IPS DF 4.7 (cell line): ENCODE data around the gene RNF207.

Experiments used
- DNase-seq: peaks from one replicate; pipeline ENCODE4 v3.0.0-alpha.2; 2013; ENCODE audit warnings: low spot score; ENCODE audit errors: extremely low read depth

The RNF207 gene

DNA sequence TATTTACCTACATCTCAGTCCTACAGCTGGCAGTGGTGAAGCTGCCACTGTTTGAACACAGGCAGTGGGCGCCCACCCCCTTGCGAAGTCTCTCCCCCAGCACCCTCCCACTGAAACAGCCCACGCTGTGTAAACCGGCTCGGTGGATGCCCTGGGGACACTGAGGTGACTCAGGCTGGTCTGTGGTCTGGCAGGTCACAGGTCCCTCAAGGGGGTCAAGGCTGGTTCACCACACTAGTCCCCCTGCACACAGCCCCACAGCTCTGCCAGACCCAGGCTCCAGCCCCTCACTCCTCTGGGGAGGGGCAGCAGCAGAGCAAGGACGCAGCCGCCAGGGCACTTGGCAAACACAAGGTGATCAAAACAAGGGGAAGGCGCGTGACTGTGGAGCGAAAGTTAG, 33.4 kb upstream of the RNF207 start:
- no peak for DNase-seq

DNA sequence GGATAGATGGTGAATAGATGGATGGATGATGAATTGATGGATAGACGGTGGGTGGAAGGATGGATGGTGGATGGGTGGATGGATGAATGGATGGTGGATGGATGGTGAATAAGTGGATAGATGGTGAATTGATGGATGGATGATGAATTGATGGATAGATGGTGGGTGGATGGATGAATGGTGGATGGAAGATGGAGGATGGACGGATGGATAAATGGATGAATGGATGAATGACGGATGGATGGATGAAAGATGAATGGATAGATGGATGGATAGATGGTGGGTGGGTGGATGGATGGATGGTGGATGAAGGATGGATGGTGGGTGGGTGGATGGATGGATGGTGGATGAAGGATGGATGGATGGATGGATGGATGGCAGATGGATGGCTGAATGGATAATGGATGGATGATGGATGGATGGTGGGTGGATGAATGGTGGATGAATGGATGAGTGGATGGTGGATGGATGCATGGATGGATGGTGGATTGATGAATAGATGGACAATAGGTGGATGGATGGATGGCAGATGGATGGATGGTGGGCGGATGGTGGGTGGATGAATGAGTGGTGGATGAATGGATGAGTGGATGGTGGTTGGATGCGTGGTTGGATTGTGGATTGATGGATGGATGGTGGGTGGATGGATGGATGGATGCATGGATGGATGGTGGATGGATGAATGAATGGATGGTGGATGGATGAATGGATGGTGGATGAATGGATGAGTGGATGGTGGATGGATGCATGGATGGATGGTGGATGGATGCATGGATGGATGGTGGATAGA, 31.1 kb upstream of the RNF207 start:
- DNase-seq = no peak

DNA sequence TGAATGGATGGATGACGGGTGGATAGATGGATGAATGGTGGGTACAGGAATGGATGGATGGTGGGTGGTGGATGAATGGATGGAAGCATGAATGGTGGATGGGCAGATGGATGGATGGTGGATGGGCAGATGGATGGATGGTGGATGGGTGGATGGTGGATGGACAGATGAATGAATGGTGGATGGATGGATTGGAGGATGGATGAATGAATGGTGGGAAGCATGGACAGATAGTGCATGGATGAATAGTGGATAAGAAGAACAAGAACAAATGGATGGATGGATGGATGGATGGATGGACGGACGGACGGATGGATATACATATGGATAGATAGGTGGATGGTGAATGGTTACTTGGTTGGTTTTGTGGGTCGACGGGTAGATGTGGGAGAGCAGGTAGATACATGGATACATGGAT, 30.5 kb upstream of the RNF207 start:
- no peak for DNase-seq

GRCh38 chr1:6176779-6177178, 29.1 kb upstream of the RNF207 start:
- no peak for DNase-seq

- no peak for DNase-seq
Observed at GRCh38 chr1:6177681-6178380, 28.1 kb upstream of the RNF207 start.

DNA sequence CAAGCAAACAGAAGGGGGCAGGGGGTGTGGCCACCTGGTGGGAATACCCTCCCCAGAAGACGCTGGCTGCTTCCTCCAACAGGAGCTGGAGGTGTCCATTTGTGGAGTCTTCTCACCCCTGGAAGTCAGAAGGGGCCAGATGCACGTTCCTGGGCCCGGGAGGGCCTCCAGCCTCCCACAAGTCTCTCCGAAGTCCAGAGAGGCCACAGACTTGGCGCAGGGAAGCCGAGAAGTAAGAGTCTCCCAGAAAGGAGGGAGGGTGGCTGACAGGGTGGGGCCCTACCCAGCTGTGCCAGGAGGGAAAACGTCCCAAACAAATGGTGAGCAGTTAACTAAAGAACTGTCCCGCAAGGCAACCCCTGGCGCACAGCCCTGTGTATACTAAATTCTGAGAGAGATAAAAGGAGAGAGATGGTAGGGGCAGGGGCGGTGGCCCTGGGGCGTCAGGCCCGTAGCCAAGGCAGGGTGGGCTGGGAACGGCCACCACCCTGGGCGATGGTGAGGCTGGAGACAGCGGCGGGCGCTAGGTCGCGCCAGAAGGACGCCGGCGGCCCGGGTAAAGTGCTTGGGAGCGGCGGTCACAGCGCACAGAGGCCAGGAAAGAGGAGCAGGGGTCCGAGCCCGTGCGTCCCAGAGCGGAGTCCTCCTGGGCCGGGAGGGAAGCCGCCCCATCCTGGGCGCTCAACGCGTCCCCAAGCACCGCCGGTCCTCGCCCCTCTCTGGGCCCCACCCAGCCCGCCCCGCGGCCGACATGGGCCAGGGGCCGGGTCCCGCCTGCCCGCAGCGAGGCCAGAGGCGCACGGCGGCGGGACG, 27.0 kb upstream of the RNF207 start:
- DNase-seq = no peak

DNA sequence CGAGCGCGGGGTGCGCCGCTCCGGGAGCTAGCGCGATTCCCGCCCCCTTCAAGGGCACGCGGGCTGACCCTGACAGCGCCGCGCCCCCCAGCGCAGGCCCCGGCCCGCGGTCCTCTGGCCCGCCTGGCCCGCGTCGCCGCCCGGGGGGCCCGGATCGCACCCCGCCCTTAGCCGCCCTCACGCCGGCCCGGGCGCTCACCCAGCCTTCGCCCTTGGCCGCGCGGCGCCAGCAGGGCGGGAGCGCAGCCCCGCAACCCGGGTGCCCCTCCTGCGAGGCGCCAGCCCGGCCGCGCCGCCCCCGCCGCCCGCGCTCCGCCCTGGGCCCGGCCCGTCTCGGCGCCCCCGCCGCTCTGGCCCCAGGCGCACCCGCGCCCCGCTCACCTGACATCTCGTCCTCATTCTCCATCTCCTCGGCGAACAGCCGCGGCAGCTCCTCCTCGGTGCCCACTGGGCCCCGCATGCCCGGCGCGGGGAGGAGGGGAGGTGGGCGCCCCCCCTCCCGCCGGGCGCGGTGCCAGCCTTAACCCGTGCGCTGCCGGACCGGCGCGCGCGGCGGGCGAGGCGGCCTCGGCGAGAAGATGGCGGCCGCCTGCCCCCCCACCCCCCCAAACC, 26.2 kb upstream of the RNF207 start:
- DNase-seq = no peak

GRCh38 chr1:6180268-6180706, 25.6 kb upstream of the RNF207 start, which contains the start of gene CHD5:
Gene CHD5, minus strand, starts transcription at chr1:6180321. Its CDS starts 298 bp downstream, at chr1:6180023.
- no peak for DNase-seq

DNA sequence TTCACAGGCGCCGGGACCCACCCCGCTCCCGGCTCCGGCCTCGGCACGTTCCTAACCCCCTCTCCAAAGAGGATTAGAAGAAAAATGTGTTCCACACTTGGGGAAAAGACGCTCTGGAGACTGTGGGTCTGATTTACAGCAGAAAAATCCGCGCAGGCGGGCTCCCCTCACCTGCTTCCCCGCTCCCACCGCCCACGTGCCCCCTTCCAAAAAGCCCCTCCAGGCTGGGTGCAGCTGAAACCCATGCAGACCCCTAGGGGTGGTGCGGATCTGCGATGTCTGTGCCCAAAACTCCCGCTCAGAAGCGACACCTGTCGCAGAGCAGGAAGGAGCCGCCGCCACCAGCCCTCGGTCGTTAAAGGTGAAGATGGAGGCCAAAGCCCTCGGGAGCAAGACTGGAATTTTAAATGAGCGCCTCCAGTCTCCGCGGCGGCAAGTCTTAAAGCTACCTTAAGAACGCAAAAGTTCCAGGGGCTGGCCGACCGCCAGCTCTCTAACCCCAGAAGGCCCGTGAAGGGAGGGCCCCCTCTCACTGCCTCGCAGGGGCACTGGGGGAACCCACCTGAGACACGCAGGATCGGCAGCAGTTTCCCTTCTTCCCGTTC, 25.1 kb upstream of the RNF207 start:
- DNase-seq = no peak

DNA sequence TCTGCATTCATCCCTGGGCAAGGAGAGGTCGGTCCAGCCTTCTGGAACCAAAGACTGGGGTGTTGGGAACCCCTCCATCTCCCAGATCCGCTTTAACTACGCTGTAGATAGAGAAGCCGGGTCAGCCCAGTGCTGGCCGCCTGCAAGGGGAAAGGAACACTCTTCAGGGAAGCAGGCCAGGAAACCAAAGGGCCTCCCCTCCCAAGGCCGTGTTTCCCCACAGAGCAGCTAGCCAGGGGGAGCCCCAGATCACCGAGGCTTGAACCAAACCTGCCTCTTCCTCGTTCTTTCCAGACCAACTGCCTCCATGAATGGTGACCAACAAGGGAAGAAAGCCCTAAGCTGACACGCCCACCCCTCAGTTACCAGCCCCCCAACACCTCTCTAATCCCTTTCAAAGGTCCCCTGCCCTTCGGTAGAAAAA, 24.6 kb upstream of the RNF207 start:
- no peak for DNase-seq

DNA sequence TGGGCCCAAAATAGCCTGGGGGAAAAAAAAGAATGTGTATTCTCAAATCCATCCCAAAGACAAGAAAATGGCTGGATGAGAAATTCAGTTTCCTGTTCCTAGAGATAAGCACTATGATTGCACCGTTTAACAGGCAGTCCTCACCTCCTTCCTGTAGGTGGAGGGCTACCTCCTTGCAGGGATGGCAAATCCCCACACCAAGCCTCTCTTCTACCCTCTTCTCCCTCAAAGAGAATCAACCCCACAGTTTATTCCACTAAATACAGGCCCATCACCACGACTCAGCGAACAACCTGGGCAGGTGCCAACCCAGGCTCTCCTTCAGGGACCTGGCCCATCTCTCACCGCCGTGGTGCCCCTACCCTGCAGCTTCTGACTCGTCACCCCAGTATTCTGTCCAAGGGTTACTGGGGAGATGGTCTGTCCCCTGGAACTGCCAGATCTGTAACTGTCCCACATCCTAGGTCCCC, 22.4 kb upstream of the RNF207 start:
- no peak for DNase-seq

DNA sequence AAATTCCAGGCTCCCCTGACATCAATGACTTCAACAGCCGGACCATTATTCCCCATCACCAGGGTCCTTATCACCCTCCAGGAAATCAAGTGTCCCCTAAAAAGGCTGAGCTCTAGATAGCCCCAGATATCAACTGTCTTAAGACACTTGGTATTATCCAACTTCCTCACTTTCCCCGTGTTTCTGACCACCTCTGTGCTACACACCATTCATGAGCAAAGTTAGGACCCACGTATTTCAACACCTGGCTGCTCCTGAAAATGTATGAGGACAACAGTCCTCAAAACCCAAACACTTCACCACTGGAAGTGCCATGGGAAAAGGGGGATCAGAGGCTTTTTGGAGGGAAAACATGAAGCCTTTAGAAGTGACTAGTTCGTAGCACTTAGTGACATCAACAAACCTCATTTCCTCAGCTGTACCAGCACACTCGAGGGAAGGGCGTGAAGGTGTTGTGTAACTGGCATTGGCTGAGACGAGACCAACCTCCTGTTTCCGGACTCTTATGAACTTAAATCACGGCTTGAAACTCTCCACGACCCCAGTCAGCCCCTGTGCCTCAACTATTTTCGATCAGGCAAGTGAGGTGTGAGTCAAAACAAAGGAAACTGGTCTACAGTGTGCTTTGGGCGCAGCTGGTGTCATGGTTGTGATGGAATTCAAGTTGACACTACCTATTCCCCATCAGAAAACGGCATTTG, 21.7 kb upstream of the RNF207 start:
- no peak for DNase-seq

GRCh38 chr1:6185151-6185550, 20.8 kb upstream of the RNF207 start:
- no peak for DNase-seq

GRCh38 chr1:6185635-6186382, 20.1 kb upstream of the RNF207 start:
- no peak for DNase-seq

DNA sequence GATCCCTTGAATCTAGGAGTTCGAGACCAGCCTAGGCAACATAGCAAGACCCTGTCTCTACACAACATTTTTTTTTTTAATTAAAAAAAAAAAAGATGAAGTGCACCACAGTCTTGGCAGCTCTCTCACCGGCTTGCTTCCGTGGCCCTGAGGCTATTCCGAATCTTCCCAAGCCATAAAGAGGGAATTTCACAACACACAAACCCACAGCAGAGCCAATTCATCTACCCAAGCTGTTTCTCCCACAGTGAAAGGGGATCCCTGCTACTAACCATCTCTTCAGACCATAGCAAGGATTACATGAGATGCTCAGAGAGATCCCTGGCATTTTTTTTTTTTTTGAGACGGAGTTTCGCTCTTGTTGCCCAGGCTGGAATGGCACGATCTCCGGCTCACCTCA, 17.5 kb upstream of the RNF207 start:
- DNase-seq = no peak

GRCh38 chr1:6191968-6192367, 14.0 kb upstream of the RNF207 start:
- no peak for DNase-seq

DNA sequence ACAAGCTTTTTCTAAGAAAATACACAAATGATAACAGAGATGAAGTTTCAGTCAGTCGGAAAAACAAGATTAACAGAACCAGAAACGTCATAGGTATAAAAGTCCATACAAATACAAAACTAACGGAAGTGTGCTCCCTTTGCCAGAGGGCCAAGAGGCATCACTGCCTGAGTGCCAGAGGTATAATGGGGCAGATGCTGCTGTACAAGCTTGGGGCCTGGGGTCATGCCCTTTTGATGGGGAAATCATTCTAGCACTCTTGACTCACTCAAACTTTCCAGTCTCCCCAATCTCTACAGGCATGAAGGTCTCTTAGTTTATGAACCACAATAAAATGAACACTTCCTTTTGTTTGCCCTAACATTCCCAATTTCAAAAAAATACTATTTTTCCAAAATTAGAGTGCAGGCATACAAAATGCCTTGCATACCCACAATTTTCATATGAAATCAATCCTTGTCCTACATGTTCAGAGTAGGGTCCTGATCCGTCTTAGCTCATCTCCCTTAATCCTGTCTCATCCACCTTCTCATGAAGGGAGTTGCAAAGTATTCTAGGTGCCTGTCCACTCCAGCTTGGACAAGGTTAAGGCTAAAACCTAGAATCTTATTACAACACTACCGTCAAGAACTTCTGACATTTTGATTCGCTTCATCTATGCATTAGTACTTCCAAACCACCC, 8.0 kb upstream of the RNF207 start:
- DNase-seq = no peak

- no peak for DNase-seq
Observed at GRCh38 chr1:6198646-6199297, 7.1 kb upstream of the RNF207 start.
